HG03575 (cell line): ENCODE data around the gene KDM4B.

Source experiments
- ATAC-seq: cut with Tn5 transposase; IDR thresholded peaks from one replicate; pipeline ENCODE4 v1.9.1; 2021; ENCODE audit not compliant: unreplicated experiment, insufficient number of reproducible peaks, low FRiP score; ENCODE audit errors: extremely low read depth

KDM4B gene

DNA sequence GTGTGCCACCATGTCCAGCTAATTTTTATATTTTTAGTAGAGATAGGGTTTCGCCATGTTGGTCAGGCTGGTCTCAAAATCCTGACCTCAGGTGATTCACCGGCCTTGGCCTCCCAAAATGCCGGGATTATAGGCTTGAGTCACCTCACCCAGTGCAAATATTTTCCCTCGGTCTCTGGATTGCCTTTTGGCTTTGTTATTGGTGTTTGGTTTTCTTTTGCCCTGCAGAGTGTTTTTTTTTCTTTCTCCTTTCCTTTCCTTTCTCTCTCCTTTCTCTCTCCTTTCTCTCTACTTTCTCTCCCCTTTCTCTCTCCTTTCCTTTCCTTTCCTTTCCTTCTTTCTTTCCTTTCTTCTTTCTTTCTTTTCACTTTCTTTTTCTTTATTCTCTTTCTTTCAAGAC, 33.2 kb downstream of the KDM4B start:
- ATAC-seq: no peak

GRCh38 chr19:5003781-5004180, 34.9 kb downstream of the KDM4B start:
- no peak for ATAC-seq

DNA sequence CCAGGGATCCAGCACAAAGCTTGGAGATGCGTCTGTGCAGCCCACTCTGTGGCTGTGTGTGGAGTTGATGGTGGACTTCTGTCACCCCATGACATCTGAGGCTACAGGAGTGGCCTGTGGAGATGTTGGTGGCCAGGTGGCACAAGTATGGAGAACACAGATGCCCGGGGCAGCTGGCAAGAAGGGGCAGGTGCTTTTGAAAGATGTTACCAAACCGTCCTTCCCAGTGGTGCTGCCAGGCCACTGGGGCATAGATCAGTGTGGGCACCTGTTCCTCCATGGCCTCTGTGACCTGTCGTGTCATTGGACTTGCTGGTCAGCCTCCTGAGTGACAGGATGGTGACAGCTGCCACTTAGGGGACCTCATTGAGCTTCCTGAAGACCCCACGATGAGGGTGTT, 36.2 kb downstream of the KDM4B start:
- no peak for ATAC-seq

DNA sequence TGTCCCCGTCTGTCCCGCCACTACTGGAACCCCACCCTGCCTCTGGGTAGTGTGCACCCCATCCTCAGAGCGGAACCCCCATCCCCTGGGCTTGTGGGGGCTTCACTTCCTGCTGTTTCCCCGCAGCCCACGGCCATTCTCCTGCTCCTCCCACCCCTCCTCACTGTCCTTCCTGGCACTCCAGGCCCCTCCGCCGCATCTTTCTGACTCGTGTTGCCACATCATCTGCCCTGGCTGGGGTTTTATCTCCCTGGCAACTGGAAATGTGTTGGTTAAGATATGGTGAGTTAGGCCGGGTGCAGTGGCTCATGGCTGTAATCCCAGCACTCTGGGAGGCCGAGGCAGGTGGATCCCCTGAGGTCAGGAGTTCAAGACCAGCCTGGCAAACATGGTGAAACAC, 37.3 kb downstream of the KDM4B start:
- no peak for ATAC-seq

DNA sequence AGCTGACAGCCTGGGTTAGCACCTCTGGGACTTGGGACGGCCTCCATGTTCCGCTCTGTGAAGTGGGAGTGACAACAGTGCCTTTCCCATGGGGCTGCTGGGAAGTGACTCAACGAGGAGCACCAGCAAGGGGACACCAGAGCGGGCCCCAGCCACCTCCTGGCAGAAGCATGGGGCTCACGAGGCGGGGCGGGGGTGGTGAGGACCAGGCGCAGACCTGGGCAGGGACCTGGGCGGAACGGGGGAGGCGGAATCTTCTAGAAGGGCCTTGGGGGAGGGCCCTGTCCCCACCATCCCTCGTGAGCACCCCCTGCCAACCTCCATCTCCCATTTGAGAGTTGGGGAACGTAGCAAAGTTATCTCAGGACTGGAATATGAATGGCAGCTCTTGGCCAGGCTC, 37.9 kb downstream of the KDM4B start:
- ATAC-seq: no peak

GRCh38 chr19:5011476-5012238, 42.7 kb downstream of the KDM4B start:
- ATAC-seq: no peak

- no peak for ATAC-seq
Measured at GRCh38 chr19:5012688-5013457, 44.0 kb downstream of the KDM4B start.

- ATAC-seq: no peak
Measured at GRCh38 chr19:5013761-5014160, 44.8 kb downstream of the KDM4B start.

GRCh38 chr19:5014941-5015340, 46.0 kb downstream of the KDM4B start:
- ATAC-seq: no peak

DNA sequence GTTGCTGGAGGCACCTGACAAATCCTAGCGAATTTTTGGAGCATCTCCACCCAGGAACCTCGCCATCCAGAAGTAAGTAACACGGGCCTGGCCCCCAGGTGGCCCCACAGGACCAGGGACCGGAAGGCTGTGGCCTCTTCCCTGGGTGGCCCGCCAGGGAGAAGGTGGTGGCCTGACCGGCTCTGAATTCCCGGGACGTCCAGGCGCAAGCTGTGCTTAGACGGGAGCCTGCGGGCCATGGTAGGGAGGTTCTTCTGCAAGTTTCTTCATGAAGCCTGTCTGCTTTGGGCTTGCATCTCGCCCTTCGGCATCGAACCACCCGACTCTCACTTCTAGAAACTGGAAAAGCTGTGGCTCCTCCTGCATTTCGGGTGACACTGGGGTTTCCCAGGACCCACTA, 47.4 kb downstream of the KDM4B start:
- no peak for ATAC-seq

DNA sequence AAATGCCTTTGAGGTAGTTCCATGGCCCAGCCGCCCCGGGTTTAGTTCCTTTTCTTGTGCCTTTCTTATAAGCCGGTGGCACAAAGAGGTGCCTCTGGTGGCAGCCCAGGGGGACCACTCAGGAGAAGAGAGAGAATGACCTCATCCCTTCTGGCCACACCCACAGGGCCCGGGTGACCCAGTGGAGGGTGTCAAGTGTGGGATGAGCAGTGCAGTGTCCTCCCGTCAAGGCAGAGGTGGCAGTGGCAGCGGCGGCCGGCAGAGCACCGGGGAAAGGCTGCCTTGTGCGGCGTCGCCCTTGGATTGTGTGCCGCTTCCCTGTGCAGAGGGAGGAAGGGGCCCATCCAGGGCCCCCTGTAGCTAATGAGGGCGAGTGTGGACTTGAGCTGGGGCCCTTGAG, 47.9 kb downstream of the KDM4B start:
- ATAC-seq: no peak

DNA sequence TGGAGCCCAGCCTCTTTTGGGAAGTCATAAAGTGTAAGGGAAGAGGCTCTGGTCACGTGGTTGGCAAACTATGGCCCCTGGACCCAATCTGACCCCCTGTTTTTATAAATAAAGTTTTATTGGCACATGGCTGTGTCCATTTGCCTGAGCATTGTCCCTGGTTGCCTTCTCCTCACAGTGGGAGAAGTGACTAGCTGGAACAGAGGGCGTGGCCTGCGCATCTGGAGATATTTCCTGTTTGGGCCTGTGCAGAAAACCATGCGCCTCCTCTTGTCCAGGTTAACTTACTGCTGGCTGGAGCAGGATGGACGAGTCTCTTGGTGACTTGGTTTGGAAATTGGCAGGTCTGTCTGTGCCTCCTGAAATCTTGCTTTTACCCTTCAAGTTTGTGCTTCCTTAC, 48.3 kb downstream of the KDM4B start:
- no peak for ATAC-seq

DNA sequence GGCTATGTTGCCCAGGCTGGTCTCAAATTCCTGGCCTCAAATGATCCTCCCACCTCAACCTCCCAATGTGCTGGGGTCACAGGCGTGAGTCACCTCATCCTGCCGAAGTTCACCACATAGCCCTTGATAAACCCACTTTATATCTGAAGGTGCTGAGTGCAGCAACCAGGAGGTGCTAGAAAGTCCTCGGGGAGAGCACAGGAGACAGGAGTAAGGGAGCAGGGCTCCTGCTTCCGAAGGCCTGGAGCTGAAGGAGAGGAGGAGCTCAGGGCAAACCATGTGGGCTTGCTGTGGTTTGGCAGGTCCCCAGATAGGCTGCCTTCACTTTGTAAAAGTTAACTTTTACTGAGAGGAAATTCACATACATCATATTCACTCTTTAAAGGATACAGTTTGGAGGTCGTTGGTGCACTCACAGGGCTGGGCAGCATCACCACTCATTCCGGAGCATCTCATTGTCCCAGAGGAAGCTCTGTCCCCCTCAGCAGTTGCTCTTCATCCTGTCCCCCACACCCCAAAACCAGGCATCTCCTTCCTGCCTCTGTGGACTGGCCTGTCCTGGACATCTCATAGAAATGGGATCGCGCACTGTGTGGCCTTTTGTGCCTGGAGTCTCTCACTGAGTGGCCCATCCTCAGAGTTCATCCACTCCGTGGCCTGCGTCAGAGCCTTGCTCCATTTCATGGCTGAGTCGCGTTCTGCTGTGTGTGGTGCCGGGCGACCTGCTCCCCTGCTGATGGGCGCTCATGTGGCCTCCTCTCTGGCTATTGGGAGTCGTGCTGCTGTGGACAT, 49.5 kb downstream of the KDM4B start:
- no peak for ATAC-seq

DNA sequence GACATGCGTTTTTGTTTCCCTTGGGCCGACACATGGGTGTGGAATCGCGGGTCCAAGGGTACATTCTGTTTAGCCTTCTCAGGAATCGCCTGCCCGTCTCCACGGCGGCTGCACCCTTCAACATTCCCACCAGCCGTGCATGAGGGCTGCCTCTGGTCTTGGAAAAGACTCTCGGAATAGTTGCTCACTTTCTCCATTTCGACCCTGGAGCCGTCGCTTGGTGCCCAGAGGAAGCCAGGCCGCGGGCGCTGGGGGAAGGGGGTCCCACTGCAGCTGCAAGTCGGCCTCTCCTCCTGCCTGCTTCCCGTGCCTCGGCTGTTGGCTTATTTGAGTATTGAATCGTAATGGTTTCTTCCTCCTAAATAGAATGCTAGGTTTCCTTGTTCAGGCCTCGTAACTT, 51.5 kb downstream of the KDM4B start:
- no peak for ATAC-seq

GRCh38 chr19:5021046-5021445, 52.1 kb downstream of the KDM4B start:
- no peak for ATAC-seq

GRCh38 chr19:5022066-5022860, 53.4 kb downstream of the KDM4B start:
- ATAC-seq: no peak

- ATAC-seq: no peak
Measured at GRCh38 chr19:5023128-5023571, 54.2 kb downstream of the KDM4B start.

DNA sequence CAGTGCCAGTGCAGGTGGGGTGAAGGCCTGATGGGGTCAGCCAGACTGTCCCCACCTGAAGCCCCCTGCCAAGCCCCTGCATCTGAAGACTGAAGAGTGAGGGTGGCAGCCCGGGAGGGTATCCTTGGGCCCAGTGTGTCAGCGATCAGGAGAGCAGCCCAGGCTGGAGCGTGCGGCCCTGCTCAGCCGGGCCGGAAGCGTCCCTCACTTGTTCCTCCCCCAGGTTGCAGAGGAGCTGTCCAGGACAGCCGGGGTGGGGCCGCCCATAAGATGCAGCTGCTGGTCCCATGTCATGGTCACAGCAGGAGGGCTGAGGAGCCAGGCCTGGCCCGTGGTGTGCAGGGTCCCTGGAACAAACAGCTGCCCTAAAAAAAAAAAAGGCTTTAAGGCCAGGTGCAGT, 55.4 kb downstream of the KDM4B start:
- ATAC-seq: no peak

- ATAC-seq: no peak
Measured at GRCh38 chr19:5025027-5025426, 56.1 kb downstream of the KDM4B start.
